ENCODE data around the gene PPP1R12B.

DNA sequence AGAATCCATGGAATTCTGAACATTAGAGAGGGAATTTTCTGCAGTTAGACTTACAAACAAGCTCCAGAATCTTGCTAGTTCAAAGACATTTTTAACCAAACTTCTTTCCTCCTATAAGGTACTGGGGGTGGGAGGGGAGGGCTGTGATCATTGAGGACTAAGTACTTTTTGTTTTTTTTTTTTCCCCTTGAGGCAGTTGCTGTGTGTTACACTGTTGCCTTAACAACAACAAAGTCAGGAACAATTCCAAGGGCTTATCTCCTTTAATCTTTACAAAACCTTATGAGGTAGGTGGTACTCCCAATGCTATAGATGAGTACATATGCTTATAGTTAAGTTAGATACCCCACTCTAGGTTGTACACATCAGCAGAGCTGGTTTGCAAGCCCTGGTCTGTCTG, 62.9 kb downstream of the PPP1R12B start:
- TF ChIP-seq, protein P1, sequence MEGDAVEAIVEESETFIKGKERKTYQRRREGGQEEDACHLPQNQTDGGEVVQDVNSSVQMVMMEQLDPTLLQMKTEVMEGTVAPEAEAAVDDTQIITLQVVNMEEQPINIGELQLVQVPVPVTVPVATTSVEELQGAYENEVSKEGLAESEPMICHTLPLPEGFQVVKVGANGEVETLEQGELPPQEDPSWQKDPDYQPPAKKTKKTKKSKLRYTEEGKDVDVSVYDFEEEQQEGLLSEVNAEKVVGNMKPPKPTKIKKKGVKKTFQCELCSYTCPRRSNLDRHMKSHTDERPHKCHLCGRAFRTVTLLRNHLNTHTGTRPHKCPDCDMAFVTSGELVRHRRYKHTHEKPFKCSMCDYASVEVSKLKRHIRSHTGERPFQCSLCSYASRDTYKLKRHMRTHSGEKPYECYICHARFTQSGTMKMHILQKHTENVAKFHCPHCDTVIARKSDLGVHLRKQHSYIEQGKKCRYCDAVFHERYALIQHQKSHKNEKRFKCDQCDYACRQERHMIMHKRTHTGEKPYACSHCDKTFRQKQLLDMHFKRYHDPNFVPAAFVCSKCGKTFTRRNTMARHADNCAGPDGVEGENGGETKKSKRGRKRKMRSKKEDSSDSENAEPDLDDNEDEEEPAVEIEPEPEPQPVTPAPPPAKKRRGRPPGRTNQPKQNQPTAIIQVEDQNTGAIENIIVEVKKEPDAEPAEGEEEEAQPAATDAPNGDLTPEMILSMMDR (IDR thresholded peaks at IDR 0.05; ENCODE audit: borderline replicate concordance, extremely low read depth, low read length, poor library complexity, severe bottlenecking), result no peak
- TF ChIP-seq EZH2 (IDR thresholded peaks at IDR 0.05; ENCODE audit: borderline replicate concordance, low read depth, low read length, severe bottlenecking), result no peak
